CD4-positive, alpha-beta T cell treated with Interleukin-4 for 4 hours (primary cell): Measurements from ENCODE around the gene AGXT.

Experiments used
- DNase-seq: peaks from one replicate; pipeline ENCODE4 v3.0.0-alpha.2; 2020

AGXT gene

DNA sequence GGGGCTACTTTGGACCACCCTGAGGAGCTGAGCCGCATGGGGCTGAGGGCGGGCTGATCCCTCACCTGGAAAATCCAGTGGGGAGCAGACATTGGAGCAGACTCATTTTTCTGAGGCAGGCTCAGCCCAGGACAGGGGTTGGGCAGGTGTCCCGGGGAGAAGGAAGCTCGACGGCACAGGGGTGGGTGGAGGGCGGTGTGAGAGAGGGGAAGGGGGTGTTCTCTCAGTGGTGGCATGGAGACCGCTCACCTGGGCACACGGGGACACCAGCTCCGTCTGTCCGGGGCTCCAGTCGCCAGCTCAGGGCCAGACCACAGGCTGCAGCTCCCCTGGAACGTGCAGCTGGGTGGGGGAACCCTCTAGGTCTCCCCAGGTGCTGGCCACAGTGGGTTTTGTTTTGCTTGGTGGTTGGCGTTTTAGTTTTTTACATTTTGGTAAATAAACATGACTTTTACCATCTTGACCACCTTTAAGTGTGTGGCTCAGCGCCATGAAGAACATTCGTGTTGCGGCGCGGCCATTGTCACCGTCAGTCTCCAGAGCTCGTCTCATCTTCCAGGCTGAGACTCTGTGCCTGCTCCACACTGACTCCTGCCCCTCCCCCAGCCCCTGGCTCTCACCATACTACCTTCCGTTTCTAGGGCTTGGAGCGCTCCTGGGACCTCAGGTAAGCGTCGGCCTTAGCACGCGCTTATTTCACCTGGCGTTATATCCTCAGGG, 31.7 kb downstream of the AGXT start:
- no peak for DNase-seq

DNA sequence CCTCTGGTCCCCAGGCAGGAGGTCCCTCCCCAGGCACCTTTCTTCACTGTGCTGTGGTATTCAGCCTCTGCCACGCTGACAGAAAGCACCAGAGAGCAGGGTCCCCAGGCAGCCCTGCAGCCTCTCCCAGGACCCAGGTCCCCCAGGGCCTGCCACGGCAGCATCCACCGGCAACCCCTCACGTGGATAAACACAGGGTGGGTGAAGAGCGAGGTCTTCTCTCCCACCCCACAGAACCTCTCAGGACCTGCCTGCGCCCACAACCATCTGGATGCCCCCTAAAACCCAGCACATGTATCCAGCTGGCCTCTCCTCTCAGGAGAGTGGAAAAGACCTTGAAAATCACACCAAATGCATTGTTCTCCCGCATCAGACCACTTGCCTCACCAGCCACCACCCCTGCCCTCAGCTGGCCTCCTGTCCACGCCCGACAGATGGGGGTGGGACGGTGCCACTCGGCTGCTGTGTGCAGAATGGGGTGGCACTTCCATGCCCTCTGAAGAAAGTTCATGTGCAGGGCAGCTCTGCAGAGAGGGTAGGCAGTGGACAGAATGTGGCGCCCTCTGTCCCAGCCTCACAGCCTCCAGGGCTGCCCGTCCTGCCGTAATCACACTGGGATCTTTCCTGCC, 33.5 kb downstream of the AGXT start:
- DNase-seq: no peak

DNA sequence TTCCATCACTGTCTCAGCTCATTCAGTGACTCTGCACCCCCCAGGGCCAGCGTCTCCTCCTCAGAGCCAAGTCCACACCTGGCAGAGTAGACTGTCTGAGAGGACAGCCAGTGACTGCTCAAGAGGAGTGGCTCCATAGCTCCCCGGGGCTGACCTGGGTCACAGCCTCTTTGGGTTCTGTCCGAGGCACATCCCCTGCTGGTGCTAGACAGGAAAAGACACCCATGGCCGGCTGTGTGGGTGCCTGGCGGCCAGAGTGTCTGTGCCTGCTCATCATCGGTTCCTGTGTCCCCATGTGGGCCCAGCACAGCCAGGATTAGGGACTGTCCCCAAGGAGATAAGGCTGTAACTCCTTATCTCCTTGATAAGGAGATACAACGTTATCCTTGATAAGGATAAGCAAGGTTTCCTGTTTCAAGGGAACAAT, 34.0 kb downstream of the AGXT start:
- no peak for DNase-seq

DNA sequence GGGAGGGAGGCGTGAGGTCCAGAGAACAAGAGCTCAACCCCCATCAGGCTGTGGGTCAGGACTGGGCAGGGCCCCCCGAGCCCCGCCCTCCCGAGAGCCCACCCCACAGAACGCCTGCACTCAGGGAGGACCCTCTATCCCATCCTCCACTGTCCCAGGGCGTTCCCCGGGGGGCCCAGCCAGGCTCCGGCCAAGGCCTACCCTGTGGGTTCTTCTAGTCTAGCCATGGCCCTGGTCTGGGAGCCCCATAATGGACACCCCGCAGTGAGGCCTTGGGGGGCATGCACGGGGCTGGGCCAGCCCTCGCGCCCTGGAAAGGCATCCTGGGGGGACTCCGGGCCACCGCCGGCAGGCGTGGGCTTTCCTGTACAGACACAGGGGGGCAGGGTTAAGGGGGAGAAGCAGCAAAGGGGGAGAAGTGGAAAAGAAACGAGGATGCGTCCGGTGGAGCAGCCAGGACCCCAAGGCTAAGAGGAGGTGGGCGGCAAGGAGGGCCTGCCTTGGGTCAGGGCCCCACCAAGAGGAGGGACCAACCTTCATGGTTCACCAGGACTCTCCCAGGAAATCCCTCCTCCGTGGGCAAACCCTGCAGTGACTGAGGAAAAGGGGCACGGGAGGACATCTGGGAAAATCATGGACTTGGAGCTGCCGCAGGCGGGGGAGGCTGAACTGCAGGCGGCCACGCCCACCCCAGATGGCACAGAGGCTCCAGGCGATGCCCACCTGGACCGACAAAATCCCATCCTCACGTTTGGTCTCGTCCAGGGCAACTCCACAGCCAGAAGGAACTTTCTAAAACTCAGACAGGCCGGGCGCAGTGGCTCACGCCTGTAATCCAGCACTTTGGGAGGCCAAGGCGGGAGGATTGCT, 34.8 kb downstream of the AGXT start:
- DNase-seq: no peak

DNA sequence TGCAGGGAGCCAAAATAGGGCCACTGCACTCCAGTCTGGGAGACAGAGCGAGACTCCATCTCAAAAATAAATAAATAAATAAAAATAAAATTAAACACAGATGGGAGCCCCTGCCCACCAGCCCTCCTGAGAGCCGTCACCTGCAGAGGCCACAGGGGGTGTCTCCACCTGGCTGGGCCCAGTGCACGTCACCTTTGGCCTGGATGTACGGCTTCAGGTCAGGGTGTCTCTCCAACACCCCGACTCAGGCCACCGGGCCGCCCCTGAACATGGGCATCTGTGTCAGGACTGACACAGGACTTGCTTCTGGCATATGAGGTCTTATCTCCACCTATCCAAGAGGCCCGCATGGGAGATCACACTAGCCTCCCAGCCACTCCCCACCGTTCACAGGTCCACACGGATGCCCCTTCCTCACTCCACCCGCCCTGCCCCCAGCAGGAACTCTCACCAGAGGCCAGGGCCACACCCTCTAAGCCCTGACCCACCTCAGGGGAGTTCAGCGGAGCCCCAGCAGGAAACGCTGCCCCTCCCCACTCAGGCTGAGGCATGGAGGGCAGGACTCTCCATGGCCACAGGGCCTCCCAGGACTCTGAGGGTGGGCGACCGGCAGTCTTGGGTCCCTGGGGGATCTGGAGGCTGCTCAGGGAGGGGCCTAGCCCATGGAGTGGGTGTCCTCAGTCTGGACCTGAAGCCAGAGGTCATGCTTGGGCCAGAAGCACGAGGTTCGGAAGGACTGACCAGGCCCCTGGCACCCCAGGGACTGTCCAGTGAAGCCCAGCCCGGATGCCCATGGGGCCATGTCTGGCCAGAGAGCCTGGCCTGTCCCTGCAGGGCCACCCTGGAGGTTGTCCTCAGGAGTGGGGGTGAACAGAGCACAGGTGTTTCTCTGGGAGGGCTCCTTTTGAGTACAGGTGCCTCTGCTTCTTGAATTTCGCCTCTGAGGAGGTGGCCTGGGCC, 35.9 kb downstream of the AGXT start:
- no peak for DNase-seq

DNA sequence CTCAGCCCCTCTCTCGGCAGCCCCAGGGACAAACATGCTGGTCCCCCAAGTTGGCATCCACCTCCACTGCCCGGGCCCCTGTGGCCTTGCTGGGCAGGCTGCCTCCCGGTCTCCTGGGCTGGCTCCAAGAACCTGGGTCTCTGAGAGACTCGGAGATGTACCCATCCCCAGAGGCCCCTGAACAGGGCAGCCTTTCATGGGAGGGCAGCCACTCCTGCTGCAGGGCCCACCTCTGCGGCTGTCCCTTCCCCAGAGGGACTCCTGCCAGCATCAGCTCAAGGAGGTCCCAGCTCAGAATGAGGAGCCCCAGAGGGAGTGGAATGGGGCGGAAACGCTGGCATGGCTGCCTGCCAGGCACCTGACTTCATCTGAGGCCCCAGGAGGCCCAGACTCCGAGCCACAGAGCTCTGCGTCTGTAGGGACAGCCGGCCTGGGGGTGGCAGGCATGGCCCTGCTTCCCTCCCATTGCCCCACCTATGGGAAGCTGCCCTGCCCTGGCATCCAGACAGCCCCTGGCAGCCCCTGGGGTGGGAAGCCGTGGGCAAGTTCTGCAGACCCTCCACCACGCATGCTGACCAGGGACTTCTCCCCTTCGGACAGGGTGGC, 36.7 kb downstream of the AGXT start:
- DNase-seq: no peak

DNA sequence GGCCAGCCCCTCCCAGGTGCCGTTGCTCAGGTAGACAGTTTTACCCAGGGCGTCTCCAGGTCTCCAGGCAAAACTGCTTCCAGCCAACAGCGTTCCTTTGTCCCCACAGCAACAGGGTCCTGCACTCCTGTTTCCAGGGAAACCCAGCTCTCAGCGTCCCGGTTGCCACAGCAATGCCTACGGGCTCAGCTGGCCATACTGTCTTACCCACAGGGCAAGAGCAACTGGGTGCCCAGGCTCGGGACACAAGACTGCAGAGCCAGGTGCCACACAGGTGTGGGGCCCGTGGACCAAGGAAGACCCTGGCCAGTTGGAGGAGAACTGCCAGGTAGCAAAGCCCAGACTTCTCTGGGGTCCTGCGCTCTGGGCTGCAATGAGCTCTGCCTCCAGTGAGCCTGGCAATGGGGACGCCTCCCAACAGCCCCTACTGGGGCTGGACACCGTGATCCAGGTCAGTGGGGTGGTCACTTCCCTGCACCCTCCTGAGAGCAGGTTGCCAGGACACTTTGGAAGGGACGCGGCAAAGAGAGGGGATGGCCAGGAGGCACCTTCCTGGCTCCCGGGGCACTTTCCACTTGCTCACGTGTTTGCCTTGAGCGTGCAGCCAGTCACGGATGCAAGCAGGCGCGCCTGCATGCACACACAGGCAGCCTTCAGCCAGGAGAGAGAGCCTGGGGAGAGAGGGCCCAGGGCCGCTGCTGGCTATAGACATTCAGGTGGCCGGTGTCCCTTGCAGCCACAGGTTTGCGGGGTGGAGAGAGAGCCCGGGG, 37.7 kb downstream of the AGXT start, which contains the start of gene CROCC2:
TSS of gene CROCC2 (plus strand) at position 196 of the 770 bp plus-strand sequence. CDS start at position 374, 178 bp downstream.
- DNase-seq: no peak

DNA sequence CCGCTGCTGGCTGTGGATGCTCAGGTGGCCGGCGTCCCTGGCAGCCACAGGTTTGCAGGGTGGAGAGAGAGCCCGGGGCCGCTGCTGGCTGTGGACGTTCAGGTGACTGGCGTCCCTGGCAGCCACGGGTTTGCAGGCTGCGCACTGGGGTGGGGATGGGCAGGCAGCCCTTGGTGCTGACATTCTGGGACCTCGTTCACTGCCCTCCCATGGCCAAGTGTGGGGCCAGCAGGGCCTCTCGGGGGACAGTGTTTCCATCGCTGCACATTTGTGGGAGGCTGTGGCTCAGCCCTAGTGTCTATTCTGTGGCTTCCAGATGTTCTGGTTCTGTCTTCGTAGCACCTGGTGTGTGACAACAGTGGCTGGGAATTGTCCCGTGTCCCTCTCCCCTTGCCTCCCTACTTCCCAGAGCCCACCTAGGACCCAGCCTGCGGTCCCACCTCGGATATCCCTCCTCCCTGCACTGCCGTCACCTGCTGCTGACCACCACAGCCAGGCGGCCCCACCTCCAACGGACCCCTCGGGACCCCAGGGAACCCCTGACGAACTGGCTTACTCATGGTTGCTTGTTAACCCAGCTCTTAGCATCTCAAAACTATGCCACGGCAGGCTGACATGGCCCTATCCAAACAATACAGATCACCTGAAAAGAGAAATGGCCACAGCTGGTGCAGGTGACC, 38.4 kb downstream of the AGXT start:
- no peak for DNase-seq

DNA sequence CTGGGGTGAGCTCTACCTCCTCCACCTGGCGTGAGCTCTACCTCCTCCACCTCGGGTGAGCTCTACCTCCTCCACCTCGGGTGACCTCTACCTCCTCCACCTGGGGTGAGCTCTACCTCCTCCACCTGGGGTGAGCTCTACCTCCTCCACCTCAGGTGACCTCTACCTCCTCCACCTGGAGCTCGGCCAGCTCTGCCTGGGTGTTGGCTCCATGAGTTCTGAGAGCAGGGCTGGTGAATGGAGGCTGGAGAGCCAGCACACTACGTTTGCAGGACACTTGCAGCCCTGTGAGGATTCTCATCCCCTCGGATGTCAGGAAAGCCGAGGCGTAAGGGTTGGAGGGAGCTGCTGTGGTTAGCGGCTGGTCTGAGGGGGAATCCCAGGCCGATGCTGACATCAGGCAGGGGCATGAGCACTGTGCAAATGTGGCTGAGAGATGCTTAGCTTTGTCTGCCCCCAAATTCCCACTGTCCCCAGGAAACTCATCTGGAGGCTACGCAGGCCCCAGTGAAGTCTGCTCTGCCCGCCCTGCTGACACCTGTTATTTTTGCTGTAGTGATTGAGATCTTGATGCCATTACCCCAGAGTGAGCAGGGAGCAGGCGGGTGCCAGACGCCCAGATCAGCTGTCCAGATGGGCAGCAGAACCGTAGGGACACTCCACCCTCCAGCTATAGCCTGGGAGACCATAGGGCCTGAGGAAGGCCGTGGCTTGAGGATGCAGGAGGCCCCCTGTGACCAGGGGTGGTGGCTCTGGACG, 40.8 kb downstream of the AGXT start:
- DNase-seq: no peak

DNA sequence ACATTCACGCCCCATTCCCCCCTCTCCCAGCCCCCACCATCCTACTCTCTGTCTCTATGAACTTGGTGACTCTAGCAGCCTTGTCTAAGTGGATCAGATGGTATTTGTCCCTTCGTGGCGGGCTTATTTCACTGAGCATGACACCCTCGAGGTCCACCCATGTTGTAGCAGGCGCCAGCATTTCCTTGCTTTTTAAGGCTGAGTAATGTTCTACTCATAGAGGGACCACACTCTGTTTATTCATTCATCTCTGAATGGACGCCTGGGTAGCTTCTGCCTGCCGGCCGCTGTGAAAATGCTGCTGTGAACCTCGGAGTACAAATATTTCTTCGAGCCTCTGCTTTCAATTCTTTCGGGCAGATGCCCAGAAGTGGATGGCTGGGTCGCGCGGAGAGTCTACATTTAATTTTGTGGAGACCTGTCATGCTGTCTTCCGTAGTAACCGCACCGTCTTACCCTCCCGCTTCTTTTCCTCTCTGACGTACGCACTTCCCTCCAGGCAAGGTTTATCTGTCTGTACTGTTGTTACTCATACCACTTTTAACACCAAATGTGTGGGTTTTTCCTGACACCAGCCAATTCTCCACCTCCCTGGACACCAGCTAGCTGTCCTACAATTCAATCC, 43.1 kb downstream of the AGXT start:
- no peak for DNase-seq

DNA sequence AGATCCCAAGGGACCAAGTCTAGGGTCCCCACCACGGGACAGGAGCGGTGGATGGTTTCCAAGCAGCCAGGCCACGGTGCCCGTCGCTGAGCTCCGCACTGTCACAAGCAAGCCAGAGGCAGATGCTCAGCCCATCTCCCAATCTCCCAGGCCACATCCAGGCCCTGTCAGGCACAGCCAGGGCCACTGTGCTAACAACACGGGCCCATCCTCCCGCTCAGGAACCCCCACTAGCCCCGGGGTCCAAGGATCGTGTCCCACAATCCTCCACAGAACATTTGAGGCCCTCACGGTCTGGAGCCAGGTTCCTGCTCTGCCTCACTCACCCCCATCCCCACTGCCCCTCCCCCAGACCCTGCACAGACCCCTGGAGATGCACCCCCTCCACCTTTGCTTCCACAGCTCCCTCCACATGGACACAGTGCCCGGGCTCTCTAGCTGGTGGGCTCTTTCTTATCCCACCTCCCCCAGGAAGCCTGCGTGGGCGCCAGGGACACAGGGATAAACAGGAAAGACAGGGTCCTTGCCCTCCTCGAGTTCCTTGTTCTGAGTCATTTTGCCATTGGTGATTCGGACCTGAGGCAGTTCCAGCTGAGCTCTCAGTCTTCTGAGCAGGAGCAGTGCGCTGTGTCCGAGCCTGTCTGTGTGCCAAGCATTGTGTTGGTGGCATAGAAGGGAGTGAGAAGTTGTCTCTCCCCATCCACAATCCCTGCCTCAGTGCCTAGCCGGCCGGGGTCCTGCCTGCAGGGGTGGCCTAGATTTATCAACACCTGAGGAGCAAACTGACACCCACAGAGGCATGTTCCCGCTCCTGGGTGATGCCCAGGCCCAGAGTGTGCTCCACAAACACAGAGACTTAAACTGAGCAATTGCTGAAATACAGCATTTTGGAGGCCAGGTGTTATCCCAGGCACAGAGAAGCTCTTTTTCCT, 44.5 kb downstream of the AGXT start:
- no peak for DNase-seq

DNA sequence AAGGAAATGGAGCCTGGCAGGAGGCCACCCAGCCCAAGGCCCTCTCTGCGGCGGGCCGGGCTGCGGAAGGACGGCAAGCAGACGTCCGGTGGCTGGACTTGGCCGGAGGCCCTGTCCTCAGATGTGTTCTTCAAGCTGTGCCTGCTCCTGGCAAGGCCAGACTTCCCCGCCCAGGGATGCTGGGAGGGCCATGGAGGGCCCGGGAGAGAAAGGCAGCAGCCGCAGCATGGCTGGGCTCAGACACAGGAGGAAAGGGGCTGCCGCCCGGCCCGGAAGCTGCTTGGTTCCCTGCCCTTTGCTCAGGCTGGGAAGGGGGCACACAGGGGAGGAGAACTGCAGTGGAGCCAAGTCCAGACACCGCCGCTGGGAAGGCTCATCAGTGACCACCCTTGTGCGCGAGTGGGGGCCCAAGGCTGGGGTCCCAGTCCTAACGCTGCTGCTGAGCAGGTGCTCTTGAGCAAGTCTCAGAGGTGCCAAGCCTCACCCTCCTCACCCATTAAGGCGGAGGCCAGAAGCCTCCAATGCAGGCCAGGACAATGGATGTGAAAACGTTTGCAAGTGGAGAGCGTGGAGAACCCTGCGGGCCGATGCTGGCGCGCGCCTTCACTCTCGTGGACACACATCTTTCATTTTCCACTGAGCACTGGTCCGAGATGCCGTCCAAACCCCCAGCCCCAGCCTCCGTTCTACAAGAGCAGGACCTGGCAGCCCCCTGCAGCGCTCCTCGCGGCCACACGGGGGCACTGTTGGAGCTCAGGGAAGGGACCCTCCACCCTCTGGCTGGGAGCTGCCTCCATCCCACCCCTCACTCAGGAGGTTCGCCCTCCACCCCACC, 45.4 kb downstream of the AGXT start:
- DNase-seq: peak; percentile 30

DNA sequence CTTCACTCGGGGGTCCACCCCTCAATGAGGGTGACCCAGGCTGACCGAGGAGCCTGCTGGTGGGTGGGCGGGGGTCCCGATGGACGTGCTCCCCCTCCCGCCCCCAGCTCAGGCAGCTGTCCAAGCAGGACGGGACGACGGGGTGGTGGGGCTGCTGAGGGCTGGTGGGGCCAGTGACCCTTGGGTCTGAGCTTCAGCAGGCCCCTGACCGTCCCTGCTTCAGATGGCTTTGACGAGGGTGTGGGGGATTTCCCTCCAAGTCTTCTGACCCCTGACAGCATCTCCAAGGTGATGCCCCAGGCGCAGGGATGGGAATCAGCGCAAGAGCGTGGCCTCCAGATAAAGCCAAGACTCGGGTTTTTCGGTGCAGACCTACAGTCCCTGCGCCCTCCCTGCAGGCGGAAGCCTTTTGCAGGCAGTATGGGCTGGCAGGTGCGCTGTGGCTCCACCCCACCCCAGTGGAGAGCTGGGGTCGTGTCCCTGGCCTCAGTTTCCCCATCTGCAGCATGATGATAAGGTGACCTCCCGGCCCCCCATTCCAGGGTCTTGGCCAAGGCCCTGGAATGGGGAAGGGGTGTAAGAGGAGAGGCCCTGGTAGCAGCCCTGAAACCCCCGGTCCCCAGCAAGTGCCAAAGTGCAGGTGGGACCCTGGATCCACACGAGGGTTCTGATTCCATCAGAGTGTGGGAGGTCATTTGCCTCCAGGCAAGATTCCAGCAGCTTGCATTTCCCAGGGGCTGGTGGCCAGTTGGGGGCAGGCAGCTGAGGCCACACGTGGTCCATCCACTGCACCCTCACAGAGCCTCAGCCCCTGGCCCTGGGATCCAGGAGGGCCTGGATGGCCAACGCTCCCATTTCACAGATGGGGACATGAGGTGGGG, 46.3 kb downstream of the AGXT start:
- no peak for DNase-seq

DNA sequence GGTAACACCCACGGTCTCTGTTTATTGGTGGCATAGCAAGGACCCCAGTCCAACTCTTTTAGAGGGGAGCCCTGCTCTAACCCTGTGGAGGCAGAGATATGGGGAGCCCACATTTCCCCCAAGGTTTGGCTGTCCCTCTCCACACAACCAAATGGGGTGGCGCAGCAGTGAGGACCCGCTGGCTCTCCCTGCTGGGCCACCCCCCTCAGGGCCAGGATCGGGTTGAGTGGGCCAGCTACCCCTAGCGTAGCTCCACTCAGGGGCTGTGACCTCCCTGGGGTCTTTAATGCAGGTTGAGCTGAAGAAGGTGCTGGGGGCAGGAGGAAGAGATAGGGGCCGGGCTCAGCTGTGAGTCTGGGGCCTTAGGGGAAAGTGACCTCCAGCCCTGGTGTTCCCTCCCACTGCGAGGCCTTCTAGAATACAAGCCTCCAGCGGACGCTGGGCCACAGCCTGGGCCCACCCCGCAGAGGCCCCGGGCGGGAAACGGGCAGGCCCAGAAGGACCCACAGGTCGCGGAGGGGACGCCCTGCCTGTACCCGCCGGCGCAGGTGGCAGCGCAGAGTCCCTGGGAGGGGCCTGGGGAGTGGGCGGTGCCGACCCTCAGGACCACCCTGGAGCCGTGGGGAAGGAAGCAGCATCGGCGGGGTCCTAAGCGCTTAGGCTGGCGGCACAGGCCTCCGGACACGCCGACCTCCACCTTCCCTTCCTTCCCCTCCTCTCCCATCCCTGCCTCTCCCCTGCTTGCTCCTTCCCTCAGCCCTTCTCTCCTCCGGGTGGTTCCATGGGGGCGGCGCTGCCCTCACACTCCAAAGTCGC, 47.1 kb downstream of the AGXT start:
- no peak for DNase-seq

DNA sequence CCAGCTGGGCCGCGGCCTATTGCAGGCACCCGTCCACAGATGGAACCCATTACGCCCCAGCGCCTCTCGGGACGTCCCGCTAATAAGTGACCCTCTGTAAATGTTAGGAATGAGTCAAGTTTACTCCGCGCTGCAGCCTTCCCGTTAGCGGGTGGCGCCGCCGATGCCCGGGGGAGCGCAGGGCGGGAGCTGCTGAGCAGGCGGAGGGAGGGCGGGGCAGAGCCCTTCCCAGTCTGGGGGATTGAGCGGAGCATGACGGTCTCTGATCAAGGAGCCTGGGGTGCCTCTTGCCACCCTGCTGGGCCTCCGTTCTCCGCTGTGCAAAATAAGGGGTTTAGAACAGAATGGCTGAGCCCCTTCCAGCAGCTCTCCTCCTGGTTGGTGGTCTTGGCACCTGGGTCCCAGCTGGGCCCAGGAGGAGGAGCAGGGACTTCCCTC, 48.0 kb downstream of the AGXT start:
- no peak for DNase-seq
